ENCODE measurements around the gene TRAF6. TPM values are rescaled to one million over a fixed set of nuclear protein-coding genes. Genes with fewer than 3 reads are reported as not detected.

TRAF6 gene
- total and polyA plus RNA-seq, 2 of the 13 experiments (the other 11 are each of a cell fraction or from before 2014, with no cell fraction given): 3.3 to 5.9 TPM

GRCh38 chr11:36509694-36510593 lies at the start of gene TRAF6 (continued):
- TF ChIP-seq ZBED4 (CRISPR knock-in tag; IDR thresholded peaks at IDR 0.05; ENCODE audit: borderline replicate concordance) (peak; percentile 24; the same call in 1 of the 2 replicates), SSRP1 (CRISPR knock-in tag; IDR thresholded peaks at IDR 0.05) (peak; percentile 73; the same call in 1 of the 2 replicates), NFIC (IDR thresholded peaks at IDR 0.05; ENCODE audit: low read length) (no peak), POLR2AphosphoS2 (IDR thresholded peaks at IDR 0.05; ENCODE audit: low read depth, low read length) (no peak), ZNF3 (CRISPR knock-in tag; IDR thresholded peaks at IDR 0.05) (no peak), ZNF670 (CRISPR knock-in tag; IDR thresholded peaks at IDR 0.05; ENCODE audit: borderline replicate concordance) (peak; percentile 91; the same call in 1 of the 2 replicates)

- no peak overlapping the region for H3K27ac ChIP-seq (ENCODE audit: extremely low read length, insufficient read depth, low read length)
- no peak overlapping the region for H2AFZ ChIP-seq (ENCODE audit: low read length)
- DNase-seq (ENCODE audit: low spot score): no peak
- WGBS (ENCODE audit: low lambda C conversion rate): 17% methylated on average over 4 of the region's 4 CpGs
- H4K20me1 ChIP-seq (ENCODE audit: insufficient read depth, low read length): no peaks in the 10 kb centered on the region
- H3K9ac ChIP-seq (ENCODE audit: insufficient read depth, low read depth, low read length): no peak overlapping the region
- POLR2A ChIA-PET: no interaction called here
- in situ Hi-C loops (cut with HindIII; ENCODE audit: extremely low pct_ligation_motif_present, low pct_unique_long_range_greater_than_20kb): no loop called here
- no peak overlapping the region for H3K4me2 ChIP-seq (ENCODE audit: low read depth, low read length)
- H3K4me1 ChIP-seq (ENCODE audit: insufficient read depth, low read length): no peaks in the 10 kb centered on the region
- H3K79me2 ChIP-seq (ENCODE audit: insufficient read depth, low read length): no peaks in the 10 kb centered on the region
- no peak overlapping the region for H3K4me3 ChIP-seq (replicated peaks in 1 of 3; ENCODE audit: insufficient read depth in 1 of 3, low read depth in 2 of 3, low read length in 3 of 3)
- no peak for FAIRE-seq
- no peaks in the 10 kb centered on the region for H3K9me3 ChIP-seq (ENCODE audit: low read length)
- CTCF ChIA-PET (ENCODE audit: low intra/inter-chr PET ratio, low total read pairs): no interaction called here
- H3K36me3 ChIP-seq (replicated peaks in 1 of 2; ENCODE audit: control insufficient read depth in 1 of 2, insufficient read depth in 2 of 2, low read length in 2 of 2): no peaks in the 10 kb centered on the region
- intact Hi-C loops (cut with micrococcal nuclease; ENCODE audit: unreplicated experiment): no loop called here
- H3K27me3 ChIP-seq (ENCODE audit: control insufficient read depth in 1 of 2, insufficient read depth in 2 of 2, low read length in 2 of 2): no peaks in the 10 kb centered on the region
- no peak for ATAC-seq
- BruUV-seq (replicated peaks): no TSS peak
- no peak for TF ChIP-seq ZNF407 (CRISPR knock-in tag; IDR thresholded peaks at IDR 0.05; ENCODE audit: not compliant biosample characterization)
- TF ChIP-seq NR1H2 (CRISPR knock-in tag; IDR thresholded peaks at IDR 0.05; ENCODE audit: borderline replicate concordance, low read depth): no peak
Measured at GRCh38 chr11:36558571-36559413, 48.7 kb upstream of the TRAF6 start.

Data from HepG2 (cell line).